RPMI8226 (cell line): ENCODE measurements around the gene NPC2.
"Not testable (repeated sequence)": the region's sequence is repeated elsewhere in the genome, so short reads cannot be mapped to it uniquely, and the experiment has no call there.

Experiments
- DNase-seq: peaks from one replicate; pipeline ENCODE4 v3.0.0-alpha.2; 2015

NPC2 gene

GRCh38 chr14:74492776-74493342 is at the start of gene NPC2:
NPC2 (minus strand) TSS chr14:74493305; CDS start chr14:74493274, 31 bp downstream.
- peak; percentile 8 for DNase-seq

GRCh38 chr14:74542056-74542685 is 49.1 kb upstream of the NPC2 start:
- no peak for DNase-seq

GRCh38 chr14:74541225-74541624 is 48.1 kb upstream of the NPC2 start:
- no peak for DNase-seq

DNA sequence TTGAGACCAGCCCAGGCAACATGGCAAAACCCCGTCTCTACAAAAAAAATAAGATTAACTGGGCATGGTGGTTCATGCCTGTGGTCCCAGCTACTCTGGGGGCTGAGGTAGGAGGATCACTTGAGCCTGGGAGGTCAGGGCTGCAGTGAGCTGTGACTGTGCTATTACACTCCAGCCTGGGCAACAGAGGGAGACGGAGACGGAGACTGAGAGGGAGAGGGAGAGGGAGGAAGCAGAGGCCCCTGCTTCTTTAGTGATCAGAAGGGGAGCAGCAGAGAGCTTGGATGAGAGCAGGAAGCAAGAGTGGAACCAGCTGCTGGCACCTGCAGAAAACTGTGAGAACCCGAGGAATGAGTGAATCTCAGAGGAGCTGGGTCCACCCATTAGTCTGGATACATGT is 46.4 kb upstream of the NPC2 start:
- DNase-seq = no peak

- no peak for DNase-seq
Measured at GRCh38 chr14:74538411-74539391, 45.6 kb upstream of the NPC2 start.

- not testable (repeated sequence) for DNase-seq
Measured at GRCh38 chr14:74536336-74536735, 43.2 kb upstream of the NPC2 start.

DNA sequence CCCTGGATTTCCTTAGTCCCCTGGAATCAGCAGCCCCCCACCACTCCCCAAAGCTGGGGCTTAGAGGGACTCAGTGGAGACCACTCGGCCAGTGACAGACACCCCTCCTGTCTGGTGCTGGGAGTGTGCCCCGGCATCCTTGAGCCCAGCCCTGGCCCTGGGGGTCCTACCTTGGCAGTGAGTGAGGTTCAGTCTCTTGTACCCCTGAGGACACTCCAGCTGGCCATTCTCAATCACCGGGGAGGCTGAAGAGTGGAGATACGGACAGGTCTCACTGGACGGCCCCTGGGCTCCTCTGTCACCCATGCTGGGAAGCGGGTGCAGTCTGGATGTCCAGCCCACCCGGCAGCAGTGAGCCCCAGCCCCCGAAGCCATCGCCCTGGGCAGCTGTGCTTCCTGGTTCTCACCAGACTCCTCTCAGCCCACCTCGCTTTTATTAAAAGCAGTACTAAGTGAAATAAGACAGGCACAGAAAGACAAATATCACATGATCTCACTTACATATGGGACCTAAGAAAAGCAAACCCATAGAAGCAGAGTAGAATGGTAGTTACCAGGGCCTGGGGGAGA is 42.7 kb upstream of the NPC2 start:
- DNase-seq = no peak

- DNase-seq = no peak
Measured at GRCh38 chr14:74533576-74533975, 40.5 kb upstream of the NPC2 start.

DNA sequence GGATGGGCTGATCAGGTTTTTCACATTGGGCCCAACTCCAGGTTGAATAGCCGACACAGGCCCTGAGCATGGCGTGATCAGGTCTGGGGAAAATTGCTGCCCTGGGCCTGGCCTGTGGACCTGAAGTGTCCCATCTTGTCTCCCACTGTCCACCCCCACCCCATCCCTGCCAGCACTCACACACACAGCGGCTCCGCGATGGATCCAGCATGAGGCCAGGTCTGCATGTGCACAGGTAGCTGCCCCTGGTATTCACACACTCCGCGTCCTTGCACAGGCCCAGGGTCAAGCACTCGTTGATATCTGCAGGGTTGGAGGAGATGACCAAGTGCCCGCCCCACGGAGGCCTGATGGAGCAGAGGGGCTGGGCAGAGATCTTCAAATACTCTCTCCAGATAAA is 39.1 kb upstream of the NPC2 start:
- DNase-seq = no peak

DNA sequence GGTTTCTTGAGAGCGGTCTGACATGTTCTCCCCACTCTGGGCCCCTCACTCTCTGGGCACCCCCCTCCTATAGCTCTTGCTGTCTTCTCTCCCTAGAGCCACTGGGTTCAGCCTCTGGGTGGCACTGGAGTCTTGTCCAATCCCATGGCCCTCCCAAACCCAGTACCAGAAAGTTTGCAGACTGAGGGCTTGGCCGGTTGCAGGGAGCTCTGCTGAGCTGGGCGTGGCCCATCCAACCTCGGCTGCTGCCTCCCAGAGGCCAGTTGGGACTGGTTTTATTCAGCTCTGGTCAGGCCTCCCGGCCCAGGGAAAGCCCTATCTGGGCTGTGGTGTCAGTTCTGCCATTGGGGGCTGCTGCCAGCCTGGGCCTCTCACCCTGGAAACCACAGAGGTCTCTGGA is 38.4 kb upstream of the NPC2 start:
- no peak for DNase-seq

DNA sequence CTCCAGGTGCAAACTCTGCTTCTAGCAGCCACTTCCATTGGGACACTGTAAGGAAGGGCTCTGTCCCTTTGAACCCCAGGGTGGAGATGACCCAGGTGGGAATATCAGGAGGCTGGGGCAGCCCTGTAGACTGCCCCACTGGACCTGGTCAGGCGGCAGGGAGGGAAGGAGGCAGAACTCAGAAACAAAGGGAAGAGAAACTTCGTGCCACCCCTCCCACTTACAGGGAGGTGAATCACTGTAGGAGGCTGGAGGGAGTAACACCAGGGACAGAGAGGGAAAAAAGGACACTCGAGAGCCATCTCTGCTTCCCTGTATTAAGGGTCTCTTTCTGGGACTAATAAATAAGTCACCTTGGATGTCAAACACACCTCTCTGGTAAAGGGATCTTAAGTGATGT is 37.9 kb upstream of the NPC2 start:
- no peak for DNase-seq

DNA sequence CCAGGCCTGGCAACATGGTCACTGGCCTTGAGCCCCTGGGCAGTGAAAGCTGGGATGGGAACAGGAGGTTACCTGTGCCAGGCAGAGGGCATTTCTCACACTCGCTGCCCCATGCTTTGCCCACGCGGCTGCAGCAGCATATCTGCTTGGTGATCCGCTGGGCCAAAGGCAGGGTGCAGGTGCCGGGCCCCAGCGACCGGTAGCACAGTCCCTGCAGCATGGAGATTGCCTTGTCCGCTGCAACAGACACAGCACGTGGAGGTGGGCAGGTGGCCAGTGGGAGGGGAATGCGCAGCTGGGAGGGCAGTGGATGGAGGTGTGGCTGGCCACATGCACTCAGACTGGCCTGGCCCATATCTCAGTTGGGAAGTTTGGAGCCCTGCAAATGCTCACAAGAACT is 35.8 kb upstream of the NPC2 start:
- no peak for DNase-seq

DNA sequence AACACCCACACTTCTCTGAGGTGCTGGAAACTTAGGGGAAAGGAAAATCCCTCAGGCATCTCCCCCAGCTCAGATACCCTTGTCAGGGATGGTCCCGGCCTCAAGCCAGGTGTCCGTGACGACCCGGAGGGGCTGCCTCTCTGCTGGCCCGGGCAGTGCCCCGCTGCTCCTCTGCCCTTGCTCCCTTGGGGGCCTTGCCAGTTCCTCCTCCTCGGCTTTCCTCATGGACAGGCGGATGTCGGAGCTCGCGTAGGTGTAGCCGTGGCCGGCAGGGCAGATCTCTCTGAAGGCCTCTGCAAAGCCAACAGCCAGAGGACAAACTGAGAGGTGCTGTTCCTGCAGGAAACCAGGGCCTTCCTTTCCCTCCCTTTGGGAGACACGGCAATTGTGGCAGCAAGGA is 35.3 kb upstream of the NPC2 start:
- DNase-seq = no peak

GRCh38 chr14:74527736-74528280 is 34.7 kb upstream of the NPC2 start:
- DNase-seq = no peak

- no peak for DNase-seq
Measured at GRCh38 chr14:74526854-74527585, 33.9 kb upstream of the NPC2 start.

GRCh38 chr14:74525361-74525851 is 32.3 kb upstream of the NPC2 start:
- DNase-seq = peak; percentile 73

DNA sequence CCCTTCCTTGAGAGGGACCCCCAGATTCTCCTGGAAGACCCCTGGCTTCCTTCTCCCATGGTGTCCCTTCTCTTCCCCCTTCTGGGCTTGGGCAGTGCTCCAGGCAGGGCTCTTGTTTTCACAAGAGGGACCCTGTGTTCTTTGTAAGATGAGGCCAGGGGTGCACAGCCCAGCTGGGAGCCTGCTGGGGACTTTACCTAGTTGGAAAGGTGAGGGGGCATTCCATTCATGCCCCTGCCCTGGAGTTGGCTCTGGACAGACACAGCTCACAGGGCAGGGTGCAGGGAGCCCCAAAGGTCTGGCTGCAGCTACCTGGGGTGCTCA is 31.7 kb upstream of the NPC2 start:
- no peak for DNase-seq

- no peak for DNase-seq
Measured at GRCh38 chr14:74524076-74524811, 31.1 kb upstream of the NPC2 start.

- no peak for DNase-seq
Measured at GRCh38 chr14:74522740-74523139, 29.6 kb upstream of the NPC2 start.

GRCh38 chr14:74521756-74522155 is 28.7 kb upstream of the NPC2 start:
- DNase-seq = no peak

DNA sequence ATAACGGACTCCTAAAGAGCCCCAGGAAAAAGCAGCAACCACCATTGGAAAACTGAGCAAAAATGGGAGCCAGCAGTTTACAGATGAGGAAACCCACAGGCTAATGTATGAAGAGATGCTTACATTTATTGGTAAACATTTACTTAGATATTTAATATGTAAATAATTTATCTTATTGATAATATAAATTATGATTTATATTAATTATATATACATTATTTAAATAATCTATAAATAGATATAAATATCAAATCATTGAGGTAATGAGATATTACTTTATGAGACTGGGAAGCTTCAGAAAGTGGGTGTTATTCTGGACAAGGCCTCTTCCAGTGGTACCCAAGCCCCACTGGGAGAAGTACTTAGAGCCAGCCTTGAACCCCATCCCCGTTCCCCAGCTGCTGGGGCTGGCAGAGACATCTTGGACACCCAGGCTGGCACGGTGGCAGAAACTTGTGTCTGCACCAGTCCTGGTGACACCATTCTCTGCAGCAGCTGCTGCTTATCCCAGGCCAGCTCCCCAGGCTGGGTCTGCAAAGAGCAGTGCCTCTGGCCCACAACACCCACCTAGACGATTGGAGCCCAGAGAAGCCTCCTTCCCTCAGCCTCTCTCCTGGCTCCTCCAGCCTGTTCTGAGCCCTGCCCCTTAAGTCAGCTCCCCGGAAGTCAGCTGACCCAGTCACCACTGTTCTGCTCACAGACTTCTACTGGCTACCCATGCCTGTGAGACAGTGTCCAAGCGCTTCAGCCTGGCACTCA is 26.4 kb upstream of the NPC2 start:
- DNase-seq = no peak
